ENCODE results near the gene BIRC6. TPM values are rescaled to one million over a fixed set of nuclear protein-coding genes. Genes with fewer than 3 reads are reported as not detected.

BIRC6 gene
- total RNA-seq, 3 donors from 2014 or later (not counting 1 experiment from before 2014, with no cell fraction given): 190 to 225 (median 224) TPM

GRCh38 chr2:32489061-32489460 lies 132.2 kb downstream of the BIRC6 start:
- ATAC-seq (no peak), DNase-seq (no peak)
- no peak overlapping the region for H3K4me3 Mint-ChIP-seq
- H3K9me3 Mint-ChIP-seq: no peaks in the 10 kb centered on the region
- no peak for TF ChIP-seq CTCF (IDR thresholded peaks at IDR 0.05)
- Histone ChIP-seq H3K27ac (ENCODE audit: low read length) (no peak overlapping the region), H3K4me3 (ENCODE audit: low read length) (no peak overlapping the region), H3K4me1 (ENCODE audit: control insufficient read depth, insufficient read depth, low read length) (no peaks in the 10 kb centered on the region), H3K27me3 (ENCODE audit: control insufficient read depth, insufficient read depth, low read length) (no peaks in the 10 kb centered on the region), H3K9me3 (ENCODE audit: control insufficient read depth, insufficient read depth, low read length) (no peaks in the 10 kb centered on the region), H3K36me3 (ENCODE audit: control insufficient read depth, insufficient read depth, low read length) (peaks cover 60% of the 10 kb centered on the region)
- peaks cover 8 to 11% of the 10 kb centered on the region in 2 donors for H3K4me1 Mint-ChIP-seq
- no peak overlapping the region for H3K27ac Mint-ChIP-seq
- H3K36me3 Mint-ChIP-seq: peaks cover 16% of the 10 kb centered on the region
- H3K27me3 Mint-ChIP-seq (ENCODE audit: low read depth in 2 of 2): no peaks in the 10 kb centered on the region
- intact Hi-C loops (cut with micrococcal nuclease): no loop called here
- WGBS (ENCODE audit: insufficient coverage): no CpG with 5 or more reads among the region's 2 CpGs

- Mint-ChIP-seq H3K27ac (no peak overlapping the region), H3K4me1 (peaks cover 0 to under 1% of the 10 kb centered on the region in 2 donors), H3K4me3 (no peak overlapping the region), H3K9me3 (no peaks in the 10 kb centered on the region), H3K27me3 (ENCODE audit: low read depth in 2 of 2) (no peaks in the 10 kb centered on the region), H3K36me3 (peaks cover 1% of the 10 kb centered on the region)
- TF ChIP-seq CTCF (IDR thresholded peaks at IDR 0.05): no peak
- Histone ChIP-seq H3K9me3 (ENCODE audit: control insufficient read depth, insufficient read depth, low read length) (no peaks in the 10 kb centered on the region), H3K4me1 (ENCODE audit: control insufficient read depth, insufficient read depth, low read length) (no peaks in the 10 kb centered on the region), H3K36me3 (ENCODE audit: control insufficient read depth, insufficient read depth, low read length) (peaks cover 53% of the 10 kb centered on the region), H3K27me3 (ENCODE audit: control insufficient read depth, insufficient read depth, low read length) (no peaks in the 10 kb centered on the region), H3K27ac (ENCODE audit: low read length) (no peak overlapping the region), H3K4me3 (ENCODE audit: low read length) (no peak overlapping the region)
- WGBS (ENCODE audit: insufficient coverage): no CpG with 5 or more reads among the region's 1 CpG
- intact Hi-C loops (cut with micrococcal nuclease): no loop called here
- DNase-seq (no peak), ATAC-seq (no peak)
These were observed 134.5 kb downstream of the BIRC6 start for GRCh38 chr2:32491346-32491745.

GRCh38 chr2:32495139-32495538 lies 138.3 kb downstream of the BIRC6 start:
- DNase-seq: no peak
- no peaks in the 10 kb centered on the region for H3K9me3 Mint-ChIP-seq
- peaks cover 4% of the 10 kb centered on the region for H3K4me1 ChIP-seq (ENCODE audit: control insufficient read depth, insufficient read depth, low read length)
- no peaks in the 10 kb centered on the region for H3K9me3 ChIP-seq (ENCODE audit: control insufficient read depth, insufficient read depth, low read length)
- peaks cover 55% of the 10 kb centered on the region for H3K36me3 ChIP-seq (ENCODE audit: control insufficient read depth, insufficient read depth, low read length)
- H3K4me3 ChIP-seq (ENCODE audit: low read length): no peak overlapping the region
- intact Hi-C loops (cut with micrococcal nuclease): no loop called here
- no peaks in the 10 kb centered on the region for H3K27me3 ChIP-seq (ENCODE audit: control insufficient read depth, insufficient read depth, low read length)
- no peaks in the 10 kb centered on the region for H3K27me3 Mint-ChIP-seq (ENCODE audit: low read depth in 2 of 2)
- WGBS (ENCODE audit: insufficient coverage): no CpG with 5 or more reads among the region's 2 CpGs
- no peak for TF ChIP-seq CTCF (IDR thresholded peaks at IDR 0.05)
- peaks cover 0 to 9% of the 10 kb centered on the region in 2 donors for H3K4me1 Mint-ChIP-seq
- no peak overlapping the region for H3K27ac Mint-ChIP-seq
- ATAC-seq: no peak
- H3K27ac ChIP-seq (ENCODE audit: low read length): no peak overlapping the region
- no peak overlapping the region for H3K4me3 Mint-ChIP-seq
- peaks cover 10% of the 10 kb centered on the region for H3K36me3 Mint-ChIP-seq

- no peak overlapping the region for H3K27ac ChIP-seq (ENCODE audit: low read length)
- intact Hi-C loops (cut with micrococcal nuclease): no loop called here
- Mint-ChIP-seq H3K4me3 (no peak overlapping the region), H3K36me3 (peaks cover 10% of the 10 kb centered on the region), H3K27me3 (ENCODE audit: low read depth in 2 of 2) (no peaks in the 10 kb centered on the region), H3K4me1 (peaks cover 0 to 9% of the 10 kb centered on the region in 2 donors), H3K27ac (peak overlapping the region; percentile 24 to 37), H3K9me3 (no peaks in the 10 kb centered on the region)
- no peaks in the 10 kb centered on the region for H3K27me3 ChIP-seq (ENCODE audit: control insufficient read depth, insufficient read depth, low read length)
- no peak overlapping the region for H3K4me3 ChIP-seq (ENCODE audit: low read length)
- no peak for TF ChIP-seq CTCF (IDR thresholded peaks at IDR 0.05)
- peaks cover 4% of the 10 kb centered on the region for H3K4me1 ChIP-seq (ENCODE audit: control insufficient read depth, insufficient read depth, low read length)
- DNase-seq: no peak
- no CpG with 5 or more reads among the region's 3 CpGs for WGBS (ENCODE audit: insufficient coverage)
- no peak for ATAC-seq
- no peaks in the 10 kb centered on the region for H3K9me3 ChIP-seq (ENCODE audit: control insufficient read depth, insufficient read depth, low read length)
- H3K36me3 ChIP-seq (ENCODE audit: control insufficient read depth, insufficient read depth, low read length): peaks cover 59% of the 10 kb centered on the region
These were observed 139.8 kb downstream of the BIRC6 start for GRCh38 chr2:32496662-32497061.

All from natural killer cell (primary cell).